Fibroblast of lung (primary cell): Measurements from ENCODE around the gene DRAXIN. TPM values are rescaled to one million over a fixed set of nuclear protein-coding genes. Genes with fewer than 3 reads are reported as not detected.

Source experiments
- DNase-seq, 2 donors: peaks; one replicate each; pipeline versions ENCODE4 v3.0.0 to v3.0.0-alpha.2; 2010; ENCODE audit warnings: low read depth in 2 of 2
- H2AFZ ChIP-seq: 2 replicates; pipeline ENCODE4 v1.5.1; 2012; ENCODE audit warnings: low read length, control low read depth, inconsistent platforms
- H3K27ac ChIP-seq: 2 replicates; pipeline ENCODE4 v1.5.1; 2011; ENCODE audit warnings: low read length, control low read depth; ENCODE audit not compliant: insufficient read depth
- H3K27me3 ChIP-seq: 2 replicates; pipeline ENCODE4 v1.5.1; 2011; ENCODE audit warnings: mild to moderate bottlenecking, low read length; ENCODE audit not compliant: control insufficient read depth, insufficient read depth
- H3K36me3 ChIP-seq: 2 replicates; pipeline ENCODE4 v1.5.1; 2011; ENCODE audit warnings: low read length; ENCODE audit not compliant: control insufficient read depth, insufficient read depth
- H3K4me1 ChIP-seq: 2 replicates; pipeline ENCODE4 v1.5.1; 2011; ENCODE audit warnings: low read length; ENCODE audit not compliant: control insufficient read depth, insufficient read depth; ENCODE audit errors: extremely low read depth
- H3K4me2 ChIP-seq: 2 replicates; pipeline ENCODE4 v1.5.1; 2011; ENCODE audit warnings: low read length, control low read depth; ENCODE audit not compliant: insufficient read depth; ENCODE audit errors: extremely low read depth
- H3K4me3 ChIP-seq, 4 experiments: fragments of 200-600 bp in 1 of 4; sonication (generic) in 1 of 4; replicated peaks in 1 of 4; 2 replicates each; pipeline ENCODE4 v1.5.1; 2011 to 2016; ENCODE audit warnings: low read length in 4 of 4, low read depth in 3 of 4, mild to moderate bottlenecking in 3 of 4, control low read depth in 2 of 4, inconsistent platforms in 1 of 4, mixed read lengths in 1 of 4; ENCODE audit not compliant: insufficient read depth in 1 of 4; ENCODE audit errors: control extremely low read depth in 1 of 4
- H3K79me2 ChIP-seq: 2 replicates; pipeline ENCODE4 v1.5.1; 2012; ENCODE audit warnings: mild to moderate bottlenecking, low read length, inconsistent platforms; ENCODE audit not compliant: control insufficient read depth, insufficient read depth
- H3K9ac ChIP-seq: 2 replicates; pipeline ENCODE4 v1.5.1; 2011; ENCODE audit warnings: mild to moderate bottlenecking, low read length, control low read depth; ENCODE audit not compliant: insufficient read depth
- H3K9me3 ChIP-seq: 2 replicates; pipeline ENCODE4 v1.5.1; 2012; ENCODE audit warnings: low read depth, low read length; ENCODE audit not compliant: control insufficient read depth, insufficient read depth
- H4K20me1 ChIP-seq: 2 replicates; pipeline ENCODE4 v1.5.1; 2011; ENCODE audit warnings: low read length; ENCODE audit not compliant: control insufficient read depth, insufficient read depth; ENCODE audit errors: extremely low read depth
- EZH2 ChIP-seq: IDR thresholded peaks from 2 replicates; pipeline ENCODE4 v1.5.1; 2012; ENCODE audit warnings: low read length, control low read depth, mild to moderate bottlenecking; ENCODE audit errors: missing control alignments
- polyA plus RNA-seq, 2 donors: library from polyadenylated mRNA; depleted of rRNA in 1 of 2; stranded (reverse) in 1 of 2; unstranded in 1 of 2; fragments of >200 nt; gene quantifications; 2 replicates each; pipeline ENCODE4 v1.2.1, GENCODE V29; 2011 to 2012; ENCODE audit warnings: missing spikeins in 1 of 2
- total RNA-seq: library from RNA; depleted of rRNA; stranded (reverse); fragments of >200 nt; gene quantifications from 2 replicates; pipeline ENCODE4 v1.2.1, GENCODE V29; 2014
- TF ChIP-seq, protein P1 (sequence below), 2 donors: IDR thresholded peaks in 1 of 2; conservative IDR thresholded peaks in 1 of 2; 1 replicate in 1 of 2; 2 replicates in 1 of 2; pipeline ENCODE4 v1.5.1; 2011 to 2012; ENCODE audit warnings: low read length in 2 of 2, control low read depth in 1 of 2, inconsistent platforms in 1 of 2, low read depth in 1 of 2, mild to moderate bottlenecking in 1 of 2

DRAXIN gene
- total and polyA plus RNA-seq, 2 donors (not counting 1 experiment from before 2014, with no cell fraction given), result 0.03 to 0.50 TPM

- DNase-seq, result no peak
- H2AFZ ChIP-seq, result no peak overlapping the region
- no peak overlapping the region for H3K4me3 ChIP-seq
- no peaks in the 10 kb centered on the region for H3K36me3 ChIP-seq
- H3K4me1 ChIP-seq, result no peaks in the 10 kb centered on the region
- no peak overlapping the region for H3K27ac ChIP-seq
- no peaks in the 10 kb centered on the region for H3K9me3 ChIP-seq
- peaks cover 31% of the 10 kb centered on the region for H3K27me3 ChIP-seq
- no peaks in the 10 kb centered on the region for H4K20me1 ChIP-seq
- TF ChIP-seq, protein P1, sequence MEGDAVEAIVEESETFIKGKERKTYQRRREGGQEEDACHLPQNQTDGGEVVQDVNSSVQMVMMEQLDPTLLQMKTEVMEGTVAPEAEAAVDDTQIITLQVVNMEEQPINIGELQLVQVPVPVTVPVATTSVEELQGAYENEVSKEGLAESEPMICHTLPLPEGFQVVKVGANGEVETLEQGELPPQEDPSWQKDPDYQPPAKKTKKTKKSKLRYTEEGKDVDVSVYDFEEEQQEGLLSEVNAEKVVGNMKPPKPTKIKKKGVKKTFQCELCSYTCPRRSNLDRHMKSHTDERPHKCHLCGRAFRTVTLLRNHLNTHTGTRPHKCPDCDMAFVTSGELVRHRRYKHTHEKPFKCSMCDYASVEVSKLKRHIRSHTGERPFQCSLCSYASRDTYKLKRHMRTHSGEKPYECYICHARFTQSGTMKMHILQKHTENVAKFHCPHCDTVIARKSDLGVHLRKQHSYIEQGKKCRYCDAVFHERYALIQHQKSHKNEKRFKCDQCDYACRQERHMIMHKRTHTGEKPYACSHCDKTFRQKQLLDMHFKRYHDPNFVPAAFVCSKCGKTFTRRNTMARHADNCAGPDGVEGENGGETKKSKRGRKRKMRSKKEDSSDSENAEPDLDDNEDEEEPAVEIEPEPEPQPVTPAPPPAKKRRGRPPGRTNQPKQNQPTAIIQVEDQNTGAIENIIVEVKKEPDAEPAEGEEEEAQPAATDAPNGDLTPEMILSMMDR (conservative IDR thresholded peaks at IDR 0.05 in 1 of 2, IDR thresholded peaks at IDR 0.05 in 1 of 2; ENCODE audit: low read depth in 1 of 2, low read length in 2 of 2), result no peak
- no peak for TF ChIP-seq EZH2
- H3K79me2 ChIP-seq, result no peaks in the 10 kb centered on the region
- no peak overlapping the region for H3K9ac ChIP-seq
- peak overlapping the region; percentile 44 for H3K4me2 ChIP-seq
Observed at GRCh38 chr1:11701551-11701961, 10.0 kb downstream of the DRAXIN start.

GRCh38 chr1:11701981-11702803 lies 10.7 kb downstream of the DRAXIN start:
- no peak for DNase-seq
- Histone ChIP-seq H3K27ac (no peak overlapping the region), H3K4me1 (no peaks in the 10 kb centered on the region), H2AFZ (no peak overlapping the region), H3K79me2 (no peaks in the 10 kb centered on the region), H3K9ac (no peak overlapping the region), H3K9me3 (no peaks in the 10 kb centered on the region), H4K20me1 (no peaks in the 10 kb centered on the region), H3K4me2 (no peak overlapping the region), H3K27me3 (peaks cover 31% of the 10 kb centered on the region), H3K4me3 (no peak overlapping the region), H3K36me3 (no peaks in the 10 kb centered on the region)
- TF ChIP-seq, protein P1 (conservative IDR thresholded peaks at IDR 0.05 in 1 of 2, IDR thresholded peaks at IDR 0.05 in 1 of 2; ENCODE audit: low read depth in 1 of 2, low read length in 2 of 2), result no peak
- no peak for TF ChIP-seq EZH2

DNA sequence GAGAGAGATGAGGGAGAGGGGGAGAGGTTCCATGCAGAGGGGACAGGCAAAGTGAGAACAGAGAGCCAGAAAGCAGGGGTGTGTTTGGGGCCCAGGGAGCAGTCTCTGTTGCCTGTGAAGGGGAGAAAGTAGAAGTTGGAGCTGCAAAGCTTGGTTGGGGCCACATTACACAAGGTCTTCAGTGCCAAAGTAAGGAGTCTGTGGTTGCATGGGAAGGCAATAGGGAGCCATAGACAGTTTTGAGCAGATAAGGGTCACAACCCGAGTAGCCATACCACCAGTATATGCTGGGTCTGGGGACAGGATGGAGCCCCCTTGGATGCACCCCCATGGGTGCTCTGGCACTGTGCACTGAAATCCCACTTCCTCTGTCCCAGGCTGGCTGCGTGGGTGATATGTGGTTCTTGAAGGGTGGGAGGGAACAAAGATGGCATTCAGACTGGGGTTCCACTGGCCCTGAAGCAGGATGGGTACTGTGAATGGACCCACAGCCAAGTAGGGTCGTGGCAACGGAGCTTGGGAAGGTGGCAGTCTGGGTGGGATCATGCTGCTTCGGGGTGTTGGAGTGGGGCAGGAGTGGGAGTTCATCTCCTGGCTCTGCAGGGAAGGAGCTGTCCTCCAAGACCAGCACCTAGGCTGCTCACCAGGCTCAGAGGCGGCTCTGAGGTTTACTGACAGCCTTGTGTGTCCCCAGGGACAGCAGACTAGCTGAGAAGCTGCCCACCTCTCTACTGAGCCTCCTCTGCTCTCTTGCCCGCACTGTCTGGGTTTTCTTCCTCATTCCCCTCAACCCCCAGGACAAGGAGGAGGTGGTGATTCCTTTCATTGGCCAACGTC lies 12.1 kb downstream of the DRAXIN start:
- peaks cover 30% of the 10 kb centered on the region for H3K27me3 ChIP-seq
- no peak for TF ChIP-seq EZH2
- TF ChIP-seq, protein P1 (conservative IDR thresholded peaks at IDR 0.05 in 1 of 2, IDR thresholded peaks at IDR 0.05 in 1 of 2; ENCODE audit: low read depth in 1 of 2, low read length in 2 of 2), result no peak
- no peaks in the 10 kb centered on the region for H3K9me3 ChIP-seq
- H3K4me1 ChIP-seq, result no peaks in the 10 kb centered on the region
- H2AFZ ChIP-seq, result no peak overlapping the region
- no peaks in the 10 kb centered on the region for H3K36me3 ChIP-seq
- H3K9ac ChIP-seq, result no peak overlapping the region
- no peak overlapping the region for H3K27ac ChIP-seq
- no peaks in the 10 kb centered on the region for H3K79me2 ChIP-seq
- H3K4me2 ChIP-seq, result no peak overlapping the region
- no peak for DNase-seq
- H3K4me3 ChIP-seq, result no peak overlapping the region
- H4K20me1 ChIP-seq, result no peaks in the 10 kb centered on the region
